SK-N-SH (cell line): ENCODE measurements around the gene TOP3A. TPM values are rescaled to one million over a fixed set of nuclear protein-coding genes. Genes with fewer than 3 reads are reported as not detected.

ENCODE experiments used
- CHD2 ChIP-seq: fragments of 150-350 bp; IDR thresholded peaks from 2 replicates; pipeline ENCODE4 v1.6.1; 2018; ENCODE audit warnings: low read length; ENCODE audit not compliant: partially characterized antibody
- CTCF ChIP-seq: fragments of 200-600 bp; sonication (generic); IDR thresholded peaks from 2 replicates; pipeline ENCODE4 v1.6.1; 2017; ENCODE audit warnings: antibody characterized with exemption, mild to moderate bottlenecking, moderate library complexity
- ELF1 ChIP-seq: IDR thresholded peaks from 2 replicates; pipeline ENCODE4 v1.4.0; 2012
- EZH2phosphoT487 ChIP-seq: fragments of 200-600 bp; sonication (generic); IDR thresholded peaks from 2 replicates; pipeline ENCODE4 v1.6.1; 2017; ENCODE audit warnings: low read depth, mixed run types, mild to moderate bottlenecking, antibody characterized with exemption, moderate library complexity, borderline replicate concordance
- FOSL2 ChIP-seq: IDR thresholded peaks from 2 replicates; pipeline ENCODE4 v1.4.0; 2012; ENCODE audit warnings: low read depth, mild to moderate bottlenecking, moderate library complexity, borderline replicate concordance
- GABPA ChIP-seq: IDR thresholded peaks from 2 replicates; pipeline ENCODE4 v1.4.0; 2012; ENCODE audit warnings: low read depth, mild to moderate bottlenecking
- GATA2 ChIP-seq: sonication (generic); formaldehyde crosslinking; IDR thresholded peaks from 2 replicates; pipeline ENCODE4 v1.5.0; 2020; ENCODE audit warnings: mild to moderate bottlenecking, missing genetic modification reagents
- MEF2A ChIP-seq: IDR thresholded peaks from 2 replicates; pipeline ENCODE4 v1.4.0; 2012; ENCODE audit warnings: low read depth, borderline replicate concordance
- MXI1 ChIP-seq: IDR thresholded peaks from 2 replicates; pipeline ENCODE4 v1.6.1; 2012; ENCODE audit warnings: mild to moderate bottlenecking, low read depth, low read length, improper control_type of control experiment
- POLR2AphosphoS5 ChIP-seq: IDR thresholded peaks from 2 replicates; pipeline ENCODE4 v1.6.1; 2012; ENCODE audit warnings: low read depth, low read length
- RFX5 ChIP-seq: IDR thresholded peaks from 2 replicates; pipeline ENCODE4 v1.6.1; 2012; ENCODE audit warnings: mild to moderate bottlenecking, improper control_type of control experiment, low read length
- SMC3 ChIP-seq: IDR thresholded peaks from 2 replicates; pipeline ENCODE4 v1.6.1; 2012; ENCODE audit warnings: low read depth, low read length, improper control_type of control experiment
- TAF1 ChIP-seq: IDR thresholded peaks from 2 replicates; pipeline ENCODE4 v1.6.1; 2012; ENCODE audit warnings: low read depth, mild to moderate bottlenecking, low read length, moderate library complexity, borderline replicate concordance
- TCF12 ChIP-seq: IDR thresholded peaks from 2 replicates; pipeline ENCODE4 v1.4.0; 2012
- USF1 ChIP-seq: IDR thresholded peaks from 2 replicates; pipeline ENCODE4 v1.4.0; 2012; ENCODE audit warnings: low read depth, borderline replicate concordance
- YY1 ChIP-seq: IDR thresholded peaks from 2 replicates; pipeline ENCODE4 v1.4.0; 2012; ENCODE audit warnings: low read depth, mild to moderate bottlenecking
- polyA plus RNA-seq, 3 experiments: library from polyadenylated mRNA; depleted of rRNA; stranded (reverse); fragments of >200 nt; gene quantifications; 2 replicates each; pipeline ENCODE4 v1.2.3, GENCODE V29; 2012
- TF ChIP-seq, protein P1 (sequence below): IDR thresholded peaks from 2 replicates; pipeline ENCODE4 v1.6.1; 2012; ENCODE audit warnings: mild to moderate bottlenecking, low read depth, low read length, moderate library complexity
- TF ChIP-seq, protein P2 (sequence below): IDR thresholded peaks from 2 replicates; pipeline ENCODE4; 2012
- TF ChIP-seq, protein P3 (sequence below): fragments of 150-350 bp; IDR thresholded peaks from 2 replicates; pipeline ENCODE4 v1.6.1; 2017; ENCODE audit warnings: antibody characterized with exemption, low read length, low read depth, borderline replicate concordance

The TOP3A gene
- polyA plus RNA-seq, 1 of the 3 experiments (the other 2 are of a cell fraction), result 14.7 TPM

DNA sequence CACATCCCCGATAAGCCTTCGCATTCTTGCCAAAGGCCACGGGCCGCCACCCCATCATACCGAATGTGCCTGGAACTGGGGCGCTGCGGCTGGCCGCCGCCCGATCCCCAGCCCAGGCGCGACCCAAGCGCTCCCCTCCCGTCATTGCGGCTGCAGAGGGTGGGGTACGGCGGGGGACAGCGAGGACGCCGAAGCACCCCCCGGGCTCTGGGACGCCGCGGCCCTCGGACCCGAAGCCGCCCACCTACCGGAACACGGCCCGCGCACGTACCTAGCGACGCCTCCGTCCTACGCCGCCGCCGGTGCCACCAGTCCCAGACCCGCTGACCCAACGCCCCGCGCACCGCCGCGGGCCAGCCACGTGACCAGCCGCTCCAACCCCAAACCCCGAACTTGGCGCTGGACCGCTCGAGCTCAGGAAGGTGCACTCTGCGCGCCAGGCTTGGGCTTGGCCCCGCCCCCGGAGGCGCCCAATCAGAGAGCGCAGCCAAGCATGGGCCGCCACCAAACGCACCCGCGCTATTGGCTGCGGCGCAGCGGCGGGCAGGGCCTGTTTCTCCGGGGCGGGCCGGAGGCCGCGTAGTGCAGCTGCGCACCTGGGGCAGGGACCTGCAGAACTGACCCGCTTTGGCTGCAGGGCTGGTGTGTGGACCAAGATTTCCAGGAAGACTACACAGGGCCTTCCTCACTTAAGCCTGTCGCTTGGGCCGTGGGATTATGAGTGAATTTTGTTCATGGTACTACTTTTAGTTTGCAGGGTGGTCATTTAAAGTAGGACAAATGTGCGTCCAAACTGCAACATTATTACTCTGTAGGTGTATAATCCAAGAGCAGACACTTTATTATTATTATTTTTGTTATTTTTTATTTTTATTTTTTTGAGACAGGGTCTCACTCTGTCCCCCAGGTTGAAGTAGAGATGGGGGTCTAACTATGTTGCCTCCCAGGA is 48.6 kb upstream of the TOP3A start, which contains the start of gene SHMT1 (continued):
- TF ChIP-seq, protein P1, sequence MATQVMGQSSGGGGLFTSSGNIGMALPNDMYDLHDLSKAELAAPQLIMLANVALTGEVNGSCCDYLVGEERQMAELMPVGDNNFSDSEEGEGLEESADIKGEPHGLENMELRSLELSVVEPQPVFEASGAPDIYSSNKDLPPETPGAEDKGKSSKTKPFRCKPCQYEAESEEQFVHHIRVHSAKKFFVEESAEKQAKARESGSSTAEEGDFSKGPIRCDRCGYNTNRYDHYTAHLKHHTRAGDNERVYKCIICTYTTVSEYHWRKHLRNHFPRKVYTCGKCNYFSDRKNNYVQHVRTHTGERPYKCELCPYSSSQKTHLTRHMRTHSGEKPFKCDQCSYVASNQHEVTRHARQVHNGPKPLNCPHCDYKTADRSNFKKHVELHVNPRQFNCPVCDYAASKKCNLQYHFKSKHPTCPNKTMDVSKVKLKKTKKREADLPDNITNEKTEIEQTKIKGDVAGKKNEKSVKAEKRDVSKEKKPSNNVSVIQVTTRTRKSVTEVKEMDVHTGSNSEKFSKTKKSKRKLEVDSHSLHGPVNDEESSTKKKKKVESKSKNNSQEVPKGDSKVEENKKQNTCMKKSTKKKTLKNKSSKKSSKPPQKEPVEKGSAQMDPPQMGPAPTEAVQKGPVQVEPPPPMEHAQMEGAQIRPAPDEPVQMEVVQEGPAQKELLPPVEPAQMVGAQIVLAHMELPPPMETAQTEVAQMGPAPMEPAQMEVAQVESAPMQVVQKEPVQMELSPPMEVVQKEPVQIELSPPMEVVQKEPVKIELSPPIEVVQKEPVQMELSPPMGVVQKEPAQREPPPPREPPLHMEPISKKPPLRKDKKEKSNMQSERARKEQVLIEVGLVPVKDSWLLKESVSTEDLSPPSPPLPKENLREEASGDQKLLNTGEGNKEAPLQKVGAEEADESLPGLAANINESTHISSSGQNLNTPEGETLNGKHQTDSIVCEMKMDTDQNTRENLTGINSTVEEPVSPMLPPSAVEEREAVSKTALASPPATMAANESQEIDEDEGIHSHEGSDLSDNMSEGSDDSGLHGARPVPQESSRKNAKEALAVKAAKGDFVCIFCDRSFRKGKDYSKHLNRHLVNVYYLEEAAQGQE, result no peak
- TF ChIP-seq FOSL2 (no peak), TAF1 (peak; percentile 20; the same call in 1 of the 2 replicates), GABPA (no peak), MEF2A (no peak), CHD2 (no peak), MXI1 (peak; percentile 93), RFX5 (peak; percentile 89), GATA2 (CRISPR knock-in tag) (no peak), YY1 (no peak), EZH2phosphoT487 (no peak), CTCF (no peak), ELF1 (no peak), TCF12 (no peak), POLR2AphosphoS5 (peak; percentile 51; the same call in 1 of the 2 replicates), SMC3 (no peak), USF1 (peak; percentile 92)
- TF ChIP-seq, protein P2, sequence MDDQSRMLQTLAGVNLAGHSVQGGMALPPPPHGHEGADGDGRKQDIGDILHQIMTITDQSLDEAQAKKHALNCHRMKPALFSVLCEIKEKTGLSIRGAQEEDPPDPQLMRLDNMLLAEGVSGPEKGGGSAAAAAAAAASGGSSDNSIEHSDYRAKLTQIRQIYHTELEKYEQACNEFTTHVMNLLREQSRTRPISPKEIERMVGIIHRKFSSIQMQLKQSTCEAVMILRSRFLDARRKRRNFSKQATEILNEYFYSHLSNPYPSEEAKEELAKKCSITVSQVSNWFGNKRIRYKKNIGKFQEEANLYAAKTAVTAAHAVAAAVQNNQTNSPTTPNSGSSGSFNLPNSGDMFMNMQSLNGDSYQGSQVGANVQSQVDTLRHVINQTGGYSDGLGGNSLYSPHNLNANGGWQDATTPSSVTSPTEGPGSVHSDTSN, result no peak
- TF ChIP-seq, protein P3, sequence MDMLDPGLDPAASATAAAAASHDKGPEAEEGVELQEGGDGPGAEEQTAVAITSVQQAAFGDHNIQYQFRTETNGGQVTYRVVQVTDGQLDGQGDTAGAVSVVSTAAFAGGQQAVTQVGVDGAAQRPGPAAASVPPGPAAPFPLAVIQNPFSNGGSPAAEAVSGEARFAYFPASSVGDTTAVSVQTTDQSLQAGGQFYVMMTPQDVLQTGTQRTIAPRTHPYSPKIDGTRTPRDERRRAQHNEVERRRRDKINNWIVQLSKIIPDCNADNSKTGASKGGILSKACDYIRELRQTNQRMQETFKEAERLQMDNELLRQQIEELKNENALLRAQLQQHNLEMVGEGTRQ, result no peak
